ENCODE results near the gene RIOK3.
"Not testable (repeated sequence)": the region's sequence is repeated elsewhere in the genome, so short reads cannot be mapped to it uniquely, and the experiment has no call there.

Gene RIOK3

GRCh38 chr18:23451491-23451890 lies 1.6 kb upstream of the RIOK3 start:
- no peak for DNase-seq

- no peak for DNase-seq
Measured at GRCh38 chr18:23452347-23452727, 750 bp upstream of the RIOK3 start.

GRCh38 chr18:23453680-23454058 lies 582 bp downstream of the RIOK3 start:
- DNase-seq: no peak

GRCh38 chr18:23456835-23457234 lies 3.7 kb downstream of the RIOK3 start:
- no peak for DNase-seq

DNA sequence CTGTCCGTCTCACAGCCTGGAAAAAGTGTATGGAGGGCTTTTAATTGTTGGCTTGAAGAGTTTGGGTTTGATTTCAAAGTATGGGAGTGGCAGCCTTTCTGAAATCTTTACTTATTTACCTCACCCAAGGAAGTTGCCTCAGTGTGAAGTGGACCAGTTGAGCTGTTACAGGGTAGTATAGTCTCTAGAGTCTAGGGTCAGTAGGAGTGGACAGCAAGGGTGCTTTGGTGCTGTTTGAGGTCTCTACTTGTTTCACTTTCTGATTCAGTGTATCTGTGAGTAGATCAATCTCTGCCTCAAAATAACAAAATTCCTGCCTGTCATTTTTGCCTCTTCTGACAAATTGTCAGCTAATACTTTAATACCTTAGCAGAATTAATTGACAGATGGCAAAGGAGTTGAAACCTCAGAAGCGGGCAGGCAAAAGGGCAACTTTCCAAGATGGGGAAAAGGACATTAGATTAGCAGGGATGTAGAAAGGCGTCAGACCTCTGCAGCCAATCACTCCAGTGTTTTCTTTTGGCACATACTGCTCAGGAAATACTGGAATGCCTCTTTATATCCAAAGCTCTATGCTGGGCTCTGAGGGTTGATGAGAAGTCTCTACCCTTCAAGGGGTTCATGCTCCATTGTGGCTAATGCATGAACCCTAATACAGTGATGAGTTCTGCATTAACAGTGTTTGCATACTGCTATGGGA lies 5.9 kb downstream of the RIOK3 start:
- no peak for DNase-seq

GRCh38 chr18:23459530-23459921 lies 6.4 kb downstream of the RIOK3 start:
- DNase-seq: no peak

GRCh38 chr18:23460285-23461273 lies 7.5 kb downstream of the RIOK3 start:
- DNase-seq: no peak

GRCh38 chr18:23462876-23463275 lies 9.8 kb downstream of the RIOK3 start:
- DNase-seq: no peak

DNA sequence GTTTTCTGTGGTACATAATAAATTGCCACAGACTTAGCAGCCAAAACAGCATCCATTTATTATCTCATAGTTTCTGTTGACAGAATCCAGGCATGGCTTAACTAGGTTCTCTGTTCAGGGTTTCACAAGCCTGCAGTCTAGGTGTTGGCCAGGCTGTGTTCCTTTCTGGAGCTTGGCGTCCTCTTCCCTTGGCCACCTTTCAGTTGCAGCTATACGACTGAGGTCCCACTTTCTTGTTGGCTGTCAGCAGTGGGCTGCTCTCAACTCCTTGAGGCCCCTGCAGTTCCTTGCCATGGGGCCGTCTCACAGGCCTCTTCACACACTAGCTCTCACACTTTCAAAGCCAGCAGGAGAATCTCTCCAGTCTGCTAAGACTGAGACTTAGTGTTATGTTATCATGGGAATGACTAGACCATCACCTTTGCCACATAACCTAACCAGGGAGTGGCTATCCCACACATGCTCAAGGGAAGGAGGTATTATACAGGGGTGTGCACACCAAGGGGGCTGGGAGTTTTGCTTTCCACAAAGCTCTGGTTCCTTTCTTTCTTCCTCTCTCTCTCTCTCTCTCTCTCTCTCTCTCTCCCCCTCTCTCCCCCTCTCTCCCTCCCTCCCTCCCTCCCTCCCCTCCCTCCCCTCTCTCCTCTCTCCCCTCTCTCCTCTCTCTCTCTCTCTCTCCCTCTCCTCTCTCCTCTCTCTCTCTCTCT lies 15.8 kb downstream of the RIOK3 start:
- DNase-seq: no peak

GRCh38 chr18:23470620-23471387 lies 17.7 kb downstream of the RIOK3 start:
- DNase-seq: no peak

GRCh38 chr18:23471486-23471885 lies 18.4 kb downstream of the RIOK3 start:
- DNase-seq: no peak

DNA sequence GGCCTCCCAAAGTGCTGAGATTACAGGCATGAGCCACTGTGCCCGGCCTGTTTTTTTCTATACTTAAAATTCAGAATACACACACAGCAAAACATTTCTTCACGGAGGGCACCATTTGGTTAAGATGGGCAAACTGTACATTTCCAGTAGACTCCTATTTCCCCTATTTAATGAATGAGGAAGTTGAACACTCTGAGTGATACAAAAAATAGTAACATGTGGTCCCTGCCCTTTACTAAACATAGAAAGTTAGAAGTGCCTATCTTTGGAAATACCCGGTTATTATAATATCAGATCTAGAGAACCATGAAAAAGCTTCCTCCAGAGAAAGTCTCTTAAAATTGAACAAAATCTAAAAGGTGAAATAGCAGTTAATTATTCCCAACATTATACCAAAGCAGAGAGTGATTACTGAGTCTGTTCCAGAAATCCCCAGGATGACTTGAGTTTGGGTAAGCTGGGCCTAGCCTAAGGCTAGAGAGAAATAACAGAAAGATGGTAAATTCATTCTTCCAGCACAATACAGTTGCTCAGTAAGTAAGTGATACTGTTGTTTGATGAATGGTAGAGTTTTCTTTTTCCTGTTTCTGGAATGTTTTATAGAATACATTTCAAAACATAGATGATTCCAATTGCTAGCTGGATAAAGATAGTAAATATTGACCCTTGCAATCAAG lies 26.9 kb downstream of the RIOK3 start:
- DNase-seq: no peak

GRCh38 chr18:23484561-23485182 lies 31.6 kb downstream of the RIOK3 start:
- no peak for DNase-seq

DNA sequence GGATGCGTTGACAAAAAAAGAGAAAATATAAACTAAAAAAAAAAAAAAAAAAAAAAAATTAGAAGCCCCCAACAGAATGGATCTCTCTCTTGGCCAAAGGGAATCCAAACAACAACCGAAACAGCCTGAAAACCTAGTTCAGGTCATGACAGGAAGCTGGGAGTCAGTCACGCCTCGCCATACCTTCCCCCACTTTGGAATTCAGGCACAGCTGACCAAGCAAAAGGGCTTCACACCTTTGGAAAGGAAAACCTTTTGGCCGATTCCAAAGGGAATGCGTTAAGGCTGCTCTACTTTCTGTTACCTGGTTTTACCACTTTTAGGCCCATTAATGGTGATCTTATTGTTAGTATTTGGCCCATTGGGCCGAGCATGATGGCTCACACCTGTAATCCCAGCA lies 32.3 kb downstream of the RIOK3 start:
- no peak for DNase-seq

DNA sequence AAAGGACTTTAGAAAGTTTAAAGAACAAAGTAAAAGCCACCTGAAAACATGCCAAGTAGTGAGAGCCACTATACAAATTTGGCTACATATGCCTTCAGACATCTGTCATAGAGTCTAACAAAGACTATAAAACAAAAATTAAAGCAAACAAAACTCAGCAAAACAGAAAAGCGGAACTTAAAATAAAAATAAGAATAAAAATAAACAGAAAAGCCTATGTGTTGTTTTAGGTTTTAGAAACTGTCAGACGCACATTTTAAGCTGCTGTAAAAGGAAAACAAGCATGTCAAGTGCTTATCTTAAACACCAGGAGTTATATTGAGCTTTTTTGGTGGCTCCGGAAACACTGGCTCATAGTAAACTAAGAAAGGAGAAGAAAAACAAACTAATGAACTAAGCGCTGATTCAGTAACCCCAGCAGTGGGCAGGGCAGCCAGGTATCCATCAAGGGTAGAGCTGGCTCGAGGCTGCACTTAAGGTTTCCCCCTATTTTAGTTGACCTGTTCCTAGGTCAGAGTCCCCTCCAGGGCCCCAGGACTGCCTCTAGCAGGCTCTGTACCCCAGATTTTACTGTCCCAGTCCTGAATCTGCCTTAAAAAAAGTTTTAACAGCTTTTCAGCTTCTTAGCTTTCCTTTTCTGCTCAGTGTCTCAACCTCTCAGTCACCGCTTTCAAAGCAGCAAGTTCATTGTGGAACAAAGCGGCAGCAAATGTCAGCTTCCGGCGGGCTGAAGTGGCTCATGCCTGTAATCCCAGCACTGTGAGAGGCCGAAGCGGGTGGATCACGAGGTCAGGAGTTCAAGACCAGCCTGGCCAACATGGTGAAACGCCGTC lies 34.9 kb downstream of the RIOK3 start:
- no peak for DNase-seq

GRCh38 chr18:23489586-23489985 lies 36.5 kb downstream of the RIOK3 start:
- not testable (repeated sequence) for DNase-seq

- DNase-seq: no peak
Measured at GRCh38 chr18:23493654-23494053, 40.6 kb downstream of the RIOK3 start.

GRCh38 chr18:23494992-23495391 lies 41.9 kb downstream of the RIOK3 start:
- DNase-seq: no peak

- no peak for DNase-seq
Measured at GRCh38 chr18:23495723-23496440, 42.8 kb downstream of the RIOK3 start.

- DNase-seq: no peak
Measured at GRCh38 chr18:23498117-23498516, 45.0 kb downstream of the RIOK3 start.
